GM13977 (cell line): ENCODE data around the gene BMPER.

Experiments
- DNase-seq: peaks from one replicate; pipeline ENCODE4 v3.0.0; 2012; ENCODE audit warnings: low spot score
- CTCF ChIP-seq: IDR thresholded peaks from 2 replicates; pipeline ENCODE4 v1.5.1; 2012; ENCODE audit warnings: mild to moderate bottlenecking, control low read depth; ENCODE audit not compliant: insufficient read depth; ENCODE audit errors: extremely low read depth, missing control alignments
- in situ Hi-C: fragments of 300-500 bp; cut with MboI; formaldehyde crosslinking; loops from one replicate; pipeline ENCODE4 v1.12.0; 2022; ENCODE audit warnings: low sequenced_read_pairs, low pct_unique_long_range_greater_than_20kb, mixed read lengths, inconsistent platforms; ENCODE audit not compliant: unreplicated experiment

The BMPER gene

DNA sequence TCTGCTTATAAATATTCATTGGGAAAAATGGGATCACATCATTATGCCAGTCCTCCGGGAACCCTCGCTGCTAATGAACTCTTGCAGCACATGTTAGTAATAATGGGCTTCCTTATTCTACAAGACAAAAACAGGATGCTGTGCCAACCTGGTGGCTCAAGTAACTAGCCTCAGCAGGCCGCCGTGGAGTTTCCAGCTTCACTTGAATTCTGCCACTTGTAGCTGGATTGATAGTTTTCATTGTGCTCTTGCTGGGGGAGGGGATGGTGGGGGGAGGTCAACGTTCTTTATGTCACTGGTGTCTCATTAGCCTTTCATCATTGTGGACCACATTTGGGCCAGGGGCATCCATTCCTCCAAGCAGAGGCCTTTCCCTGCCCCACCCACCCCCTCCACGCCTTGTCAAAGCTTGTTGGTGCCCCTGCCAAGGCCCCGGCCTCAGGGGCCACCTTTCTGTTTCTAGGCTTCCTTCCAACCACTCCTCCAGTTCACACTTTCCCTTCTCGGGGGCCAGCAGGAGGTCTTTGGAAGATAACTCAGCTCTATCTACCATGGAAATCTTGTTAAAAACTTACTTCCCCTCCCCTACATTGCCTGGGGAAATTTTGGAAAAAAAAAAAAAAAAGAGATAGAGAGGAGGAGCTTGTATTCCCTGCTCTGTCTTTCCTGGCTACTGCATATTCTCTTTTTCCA lies 153.9 kb downstream of the BMPER start:
- no peak for TF ChIP-seq CTCF
- in situ Hi-C loops, result no loop called here
- no peak for DNase-seq

GRCh38 chr7:34060196-34060947 lies 155.0 kb downstream of the BMPER start:
- no peak for TF ChIP-seq CTCF
- no peak for DNase-seq
- in situ Hi-C loops, result no loop called here

DNA sequence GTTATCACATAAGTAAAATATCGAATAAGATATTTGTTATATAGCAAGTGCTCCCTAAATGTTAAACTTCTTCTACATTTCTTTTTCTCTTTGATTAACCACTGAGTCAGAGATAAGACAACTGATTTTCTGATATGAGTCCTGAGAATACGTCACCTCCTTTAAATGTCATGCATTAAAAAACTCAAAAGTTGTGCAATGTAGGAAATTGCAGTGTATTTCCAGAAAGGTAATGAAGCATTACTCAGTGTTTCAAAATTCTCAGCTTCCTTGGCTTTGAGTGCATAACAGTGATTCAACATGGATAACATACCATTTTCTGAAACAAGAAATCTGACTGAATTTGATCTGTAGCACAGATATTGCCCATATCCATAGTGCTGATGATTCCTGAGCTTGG lies 155.8 kb downstream of the BMPER start:
- in situ Hi-C loops, result no loop called here
- TF ChIP-seq CTCF, result no peak
- DNase-seq, result no peak

DNA sequence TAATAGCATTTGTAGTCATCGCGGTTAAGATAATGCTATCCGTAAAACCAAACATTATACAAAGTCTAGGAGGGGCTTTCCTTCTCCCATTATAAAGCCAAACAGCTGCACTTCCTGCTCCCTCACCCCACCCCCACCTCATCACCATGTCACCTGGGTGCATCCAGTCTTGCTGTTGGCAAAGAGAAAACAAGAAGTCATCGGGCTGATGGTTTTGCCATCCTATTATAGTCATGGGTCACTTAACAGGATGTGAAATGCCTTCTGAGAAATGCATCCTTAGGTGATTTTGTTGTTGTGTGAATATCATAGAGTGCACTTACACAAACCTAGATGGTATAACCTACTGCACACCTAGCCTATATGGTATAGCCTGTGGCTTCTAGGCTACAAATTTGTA lies 157.0 kb downstream of the BMPER start:
- no peak for TF ChIP-seq CTCF
- DNase-seq, result no peak
- in situ Hi-C loops, result no loop called here

DNA sequence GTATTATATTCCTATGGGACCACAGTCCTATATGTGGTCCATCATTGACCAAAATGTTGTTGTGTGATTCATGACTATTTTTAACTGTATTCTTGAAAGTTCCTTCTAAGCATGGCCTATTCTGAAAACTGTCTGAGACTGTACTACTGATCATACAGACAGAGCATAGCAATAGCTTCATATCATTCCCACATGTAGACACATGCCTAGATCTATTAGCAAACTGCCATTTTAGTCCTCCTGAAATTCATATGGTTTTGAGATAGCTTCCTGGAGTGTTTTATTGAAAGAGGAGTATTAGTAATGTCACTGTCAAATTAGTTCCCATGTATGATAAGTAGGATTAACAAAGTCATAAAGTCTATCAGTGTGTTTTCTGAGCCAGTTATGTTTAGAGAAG lies 157.5 kb downstream of the BMPER start:
- in situ Hi-C loops, result no loop called here
- no peak for DNase-seq
- TF ChIP-seq CTCF, result no peak

- no peak for DNase-seq
- in situ Hi-C loops, result no loop called here
- no peak for TF ChIP-seq CTCF
These were observed 159.3 kb downstream of the BMPER start for GRCh38 chr7:34064519-34065158.
